Glomerular endothelial cell (primary cell): Measurements from ENCODE around the gene KCNJ5. TPM values are rescaled to one million over a fixed set of nuclear protein-coding genes. Genes with fewer than 3 reads are reported as not detected.

Experiments used
- DNase-seq: peaks from one replicate; pipeline ENCODE4 v3.0.0-alpha.2; 2011; ENCODE audit warnings: low read depth, low spot score; ENCODE audit errors: extremely low read depth
- total RNA-seq: library from RNA; depleted of rRNA; stranded (reverse); fragments of >200 nt; gene quantifications from 2 replicates; pipeline ENCODE4 v1.2.3, GENCODE V29; 2015

KCNJ5 gene
- total RNA-seq, 1 donor from 2014 or later: 0.41 TPM

DNA sequence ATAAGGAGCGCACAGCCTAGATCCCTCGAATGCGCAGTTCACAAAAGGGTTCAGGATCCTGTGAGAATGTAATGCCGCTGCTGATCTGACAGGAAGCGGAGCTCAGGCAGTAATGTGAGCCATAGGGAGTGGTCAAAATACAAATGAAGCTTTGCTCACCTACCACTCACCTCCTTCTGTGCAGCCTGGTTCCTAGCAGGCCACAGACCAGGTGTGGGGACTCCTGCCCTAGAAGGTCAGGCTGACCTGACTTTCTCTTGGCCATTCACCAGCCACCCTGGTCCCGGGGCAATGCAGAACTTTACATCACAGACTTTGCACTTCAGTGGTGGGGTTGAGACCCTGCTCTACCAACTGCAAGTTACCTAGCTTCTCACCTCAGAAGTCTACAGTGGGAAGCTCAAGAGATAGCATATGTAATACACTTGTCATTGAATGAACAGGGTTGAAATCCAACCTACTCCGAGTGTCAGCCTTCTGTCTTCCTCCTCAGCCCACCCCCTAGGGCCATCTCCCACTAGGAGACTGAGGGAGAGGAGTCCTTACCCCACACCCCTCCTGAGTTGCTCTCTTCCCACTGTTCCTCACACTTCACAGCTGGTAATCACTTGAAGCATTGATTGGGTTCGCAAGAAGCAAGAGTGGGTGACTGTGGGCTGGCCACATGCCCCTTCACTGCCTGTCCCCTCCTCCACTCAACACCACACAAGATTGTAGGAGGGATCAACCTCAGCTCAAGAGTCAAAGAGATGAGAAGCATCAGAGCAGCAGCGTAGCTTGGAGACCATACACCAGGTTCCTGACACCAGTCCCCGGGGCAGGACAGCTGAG is 22.1 kb upstream of the KCNJ5 start:
- DNase-seq: no peak

DNA sequence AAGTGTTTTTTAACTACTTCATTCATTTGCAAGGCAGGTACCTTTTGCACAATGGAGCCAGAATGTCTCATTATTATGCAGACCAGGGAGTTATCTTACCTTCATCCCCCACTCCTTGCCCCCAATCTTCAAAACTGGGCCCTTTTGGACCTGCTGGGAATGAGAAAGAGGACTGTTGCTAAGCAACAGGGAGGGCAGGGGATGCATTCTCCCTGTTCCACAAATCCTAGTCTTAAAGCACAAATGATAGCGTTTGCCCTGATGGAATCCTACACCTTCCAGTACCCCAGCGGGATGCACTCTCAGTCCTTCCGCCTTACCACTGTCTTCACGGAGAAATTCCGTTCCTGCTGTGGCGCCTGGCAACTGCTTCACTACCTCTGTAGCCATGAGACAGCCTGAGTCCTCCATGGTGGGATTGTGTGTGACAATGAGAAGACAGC is 20.0 kb upstream of the KCNJ5 start:
- DNase-seq: no peak

DNA sequence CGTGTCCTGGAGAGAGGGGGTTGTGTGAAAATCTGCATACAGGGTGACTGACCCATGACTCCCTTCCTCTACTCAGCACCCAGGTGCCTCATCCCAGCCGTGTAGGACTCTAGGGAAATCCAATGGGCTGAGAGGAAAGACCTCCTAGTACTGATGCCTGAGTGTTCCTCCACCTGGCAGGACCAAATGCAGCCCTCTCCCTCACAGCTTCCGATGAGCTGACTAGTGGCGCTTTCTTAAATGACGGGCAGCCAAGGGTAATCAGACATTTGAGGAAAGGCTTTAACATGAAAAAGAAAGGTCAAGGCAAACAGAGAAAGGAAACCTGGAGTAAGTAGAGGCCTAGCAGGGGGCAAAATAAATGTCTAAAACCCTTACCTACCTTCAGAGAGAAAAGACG is 19.1 kb upstream of the KCNJ5 start:
- DNase-seq: no peak

DNA sequence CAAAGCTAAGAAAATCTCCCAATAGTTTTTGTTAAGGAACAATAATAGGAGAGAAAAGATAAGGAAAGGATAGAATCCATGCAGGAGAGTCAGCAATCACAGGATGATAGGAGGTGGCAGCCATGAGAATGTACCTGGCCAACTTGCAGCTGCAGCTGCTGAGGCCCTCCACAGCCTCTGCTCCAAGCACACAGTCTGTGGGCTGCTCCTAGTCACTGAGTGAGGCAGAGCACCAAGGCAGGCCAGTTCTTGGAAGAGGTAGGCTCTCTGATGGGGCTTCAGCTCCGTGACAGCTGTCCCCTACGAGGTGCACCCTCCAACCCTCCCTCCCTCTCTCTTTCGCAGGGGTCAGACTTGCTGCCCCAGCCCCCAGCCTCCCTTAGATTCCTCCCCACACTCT is 18.6 kb upstream of the KCNJ5 start:
- DNase-seq: no peak

DNA sequence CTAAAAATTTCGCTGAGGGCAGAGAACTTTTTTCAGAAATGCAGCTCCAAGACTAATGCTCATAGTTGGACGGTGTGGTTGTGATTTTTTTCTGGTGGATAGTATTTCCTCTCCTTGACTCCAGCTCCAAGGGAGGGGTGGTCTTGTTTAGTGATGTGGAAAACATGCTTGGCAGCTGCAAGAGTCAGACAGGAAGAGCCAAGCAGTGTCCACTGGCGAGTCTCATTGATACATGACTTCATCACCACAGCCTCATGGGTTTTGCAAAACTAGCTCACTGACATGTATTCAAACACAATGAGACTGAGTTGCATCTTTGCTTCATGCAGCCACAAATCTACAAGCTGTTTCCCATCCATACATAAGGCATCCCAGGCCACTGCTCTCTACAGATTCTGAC is 16.7 kb upstream of the KCNJ5 start:
- DNase-seq: no peak

DNA sequence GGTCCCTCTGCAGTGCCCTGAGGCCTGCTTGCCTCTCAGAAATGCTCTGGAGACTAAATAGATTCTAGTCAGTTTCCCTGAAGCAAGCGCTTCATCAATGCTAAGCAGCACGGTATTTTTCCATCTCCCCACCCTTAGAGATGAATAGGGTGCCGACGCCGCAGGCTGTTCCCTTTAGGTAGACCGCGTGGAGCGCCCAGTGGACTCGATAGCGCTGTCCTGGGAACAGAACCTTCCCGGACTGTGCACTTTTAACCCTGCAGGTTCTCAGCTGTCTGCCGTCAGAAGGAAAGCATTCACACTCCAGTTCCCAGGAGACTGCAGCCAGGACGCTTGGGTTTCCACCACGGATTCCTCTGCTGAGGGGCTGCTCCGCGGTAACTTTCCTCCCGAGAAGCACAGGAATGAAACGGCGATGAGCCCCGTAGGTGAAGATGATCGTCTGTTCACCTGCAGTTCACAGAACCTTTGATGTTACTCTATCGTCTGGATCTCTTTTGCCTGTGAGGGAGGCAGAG is 15.0 kb upstream of the KCNJ5 start:
- DNase-seq: no peak

DNA sequence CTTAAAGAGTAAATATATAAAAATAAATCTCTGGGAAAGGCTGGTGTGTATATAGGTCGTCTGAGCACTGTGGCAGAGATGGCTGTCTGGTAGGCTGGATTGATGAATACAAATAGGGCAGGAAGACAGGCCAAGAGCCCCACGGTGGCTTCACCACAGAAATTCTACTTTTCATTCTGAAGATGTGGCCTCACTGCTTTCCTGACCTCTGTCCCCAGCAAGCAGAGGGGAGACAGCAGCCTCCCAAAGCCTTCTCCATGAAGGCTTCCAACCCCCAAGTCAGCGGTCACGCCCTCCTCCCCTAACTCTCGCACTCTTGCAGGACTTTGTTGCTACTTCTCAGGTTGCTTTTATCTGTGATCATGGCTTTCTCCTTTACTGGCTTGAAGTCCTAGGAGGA is 13.4 kb upstream of the KCNJ5 start:
- no peak for DNase-seq

DNA sequence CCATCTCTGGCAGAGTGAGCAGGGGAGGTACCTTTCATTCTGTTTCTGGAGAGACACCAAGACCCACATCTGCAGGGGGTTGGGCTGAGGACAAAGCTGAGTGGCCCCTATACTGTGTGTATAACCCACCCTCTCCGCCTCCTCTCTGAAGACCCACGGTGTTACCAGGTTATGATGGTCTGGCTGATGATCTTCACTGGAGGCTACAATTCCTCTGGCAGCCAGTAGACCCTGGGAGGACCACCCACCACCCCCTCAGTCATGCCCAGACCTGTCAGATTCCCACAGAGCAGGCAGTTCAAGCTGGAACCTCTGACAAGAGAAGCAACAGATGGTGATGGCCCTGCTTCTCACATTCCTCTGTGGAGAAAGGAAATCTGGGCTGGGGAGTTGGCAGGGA is 12.7 kb upstream of the KCNJ5 start:
- DNase-seq: no peak

DNA sequence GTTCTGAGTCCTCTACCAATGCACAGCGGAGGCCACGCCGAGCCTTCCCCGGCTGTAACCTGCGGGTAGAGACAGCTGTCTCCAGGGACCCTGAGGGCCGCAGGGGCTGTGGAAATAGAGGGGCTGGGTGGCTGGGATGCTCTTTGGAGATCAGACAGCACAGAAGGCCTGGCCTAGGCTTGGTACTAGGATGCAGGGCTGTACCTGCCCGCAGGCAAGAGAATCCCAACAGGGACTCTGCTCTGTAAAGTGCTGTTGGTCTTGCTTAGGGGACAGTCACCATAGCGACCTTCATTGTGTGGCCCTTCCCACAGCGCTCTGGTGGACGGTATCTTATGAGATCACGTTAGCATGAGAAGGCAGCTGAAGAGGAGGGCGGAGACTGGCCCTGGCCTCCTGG is 11.3 kb upstream of the KCNJ5 start:
- DNase-seq: no peak

DNA sequence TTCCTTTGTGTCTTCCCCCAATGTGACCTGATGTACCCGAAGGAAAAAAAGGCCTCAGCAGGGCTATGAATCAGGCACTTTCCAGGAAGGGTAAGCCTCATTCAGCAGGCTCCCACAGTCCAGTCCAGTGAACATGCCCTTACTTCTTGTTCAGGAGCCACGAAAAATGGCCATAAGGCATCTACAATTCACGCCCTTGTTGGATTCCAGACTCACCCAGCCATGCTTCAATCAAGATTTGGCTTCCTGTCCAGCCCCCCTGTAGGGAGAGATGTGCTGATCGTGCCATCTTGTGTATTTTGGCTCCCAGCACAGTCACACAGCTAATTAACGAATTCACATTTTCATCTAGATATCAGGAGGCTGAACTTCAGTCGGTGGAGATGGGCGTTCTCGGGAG is 9.9 kb upstream of the KCNJ5 start:
- no peak for DNase-seq

DNA sequence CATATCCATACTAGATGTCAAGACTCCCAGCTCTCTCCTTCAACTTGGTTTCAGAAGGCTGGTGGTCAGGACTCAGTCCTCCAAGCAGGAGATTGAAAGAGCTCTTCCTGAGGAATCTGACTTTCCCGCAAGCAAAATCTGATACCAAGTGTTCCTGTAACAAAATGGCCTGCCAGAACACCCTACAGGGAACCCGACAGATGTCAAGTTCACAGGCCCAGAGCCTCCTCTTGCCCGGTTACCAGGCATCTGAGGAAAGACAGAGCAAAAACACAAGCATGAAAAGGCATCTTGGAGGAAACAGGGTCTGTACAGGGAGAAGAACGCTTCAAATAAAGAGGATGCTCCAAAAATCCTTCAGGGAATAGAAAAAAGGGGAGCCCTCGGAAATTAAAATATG is 8.7 kb upstream of the KCNJ5 start:
- DNase-seq: no peak

DNA sequence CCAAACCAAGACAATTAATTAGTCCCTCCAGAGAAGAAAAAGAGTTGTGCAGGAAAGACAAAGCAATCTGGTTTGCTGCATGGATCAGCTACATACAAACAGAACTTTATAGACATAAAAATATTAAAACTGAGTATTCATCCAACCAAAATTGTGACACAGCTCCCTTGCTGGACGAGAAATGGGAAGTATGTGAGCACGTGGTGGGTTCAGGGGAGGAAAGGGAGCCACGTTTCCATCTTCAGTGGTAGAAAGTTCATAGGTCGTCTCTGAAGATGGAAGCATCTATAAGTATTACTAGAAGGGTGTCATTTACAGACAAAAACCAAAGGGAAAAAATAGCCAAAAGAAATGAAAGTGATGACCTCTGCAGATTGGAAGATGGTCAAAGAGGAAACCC is 7.1 kb upstream of the KCNJ5 start:
- DNase-seq: no peak

DNA sequence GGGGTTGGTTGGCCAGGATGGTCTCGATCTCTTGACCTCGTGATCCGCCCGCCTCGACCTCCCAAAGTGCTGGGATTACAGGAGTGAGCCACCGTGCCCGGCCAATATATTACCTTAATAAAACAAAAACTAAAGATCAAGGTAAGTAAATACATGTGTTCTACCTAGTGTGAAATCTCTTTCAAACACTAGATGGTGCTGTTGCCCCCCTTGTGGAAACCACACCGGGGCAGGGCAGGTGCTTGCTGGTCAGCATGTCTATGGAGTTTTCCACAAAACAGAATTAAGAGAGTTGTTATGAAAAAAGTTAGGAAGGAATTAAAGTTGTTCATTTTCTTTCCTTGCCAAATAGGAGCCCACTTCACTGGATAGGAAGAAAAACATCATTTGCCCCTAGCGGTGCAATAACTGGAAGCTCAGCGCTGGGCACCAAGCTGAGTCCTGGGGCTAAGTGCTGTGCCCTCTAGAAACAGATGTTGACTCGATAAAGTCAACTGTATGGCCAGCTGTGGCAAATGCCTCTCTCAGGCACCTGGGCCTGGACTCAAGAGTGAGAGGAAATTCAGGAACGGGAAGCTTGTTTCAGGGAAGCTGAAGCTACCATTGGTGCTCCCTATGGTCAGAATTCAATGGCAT is 6.3 kb upstream of the KCNJ5 start:
- DNase-seq: no peak

DNA sequence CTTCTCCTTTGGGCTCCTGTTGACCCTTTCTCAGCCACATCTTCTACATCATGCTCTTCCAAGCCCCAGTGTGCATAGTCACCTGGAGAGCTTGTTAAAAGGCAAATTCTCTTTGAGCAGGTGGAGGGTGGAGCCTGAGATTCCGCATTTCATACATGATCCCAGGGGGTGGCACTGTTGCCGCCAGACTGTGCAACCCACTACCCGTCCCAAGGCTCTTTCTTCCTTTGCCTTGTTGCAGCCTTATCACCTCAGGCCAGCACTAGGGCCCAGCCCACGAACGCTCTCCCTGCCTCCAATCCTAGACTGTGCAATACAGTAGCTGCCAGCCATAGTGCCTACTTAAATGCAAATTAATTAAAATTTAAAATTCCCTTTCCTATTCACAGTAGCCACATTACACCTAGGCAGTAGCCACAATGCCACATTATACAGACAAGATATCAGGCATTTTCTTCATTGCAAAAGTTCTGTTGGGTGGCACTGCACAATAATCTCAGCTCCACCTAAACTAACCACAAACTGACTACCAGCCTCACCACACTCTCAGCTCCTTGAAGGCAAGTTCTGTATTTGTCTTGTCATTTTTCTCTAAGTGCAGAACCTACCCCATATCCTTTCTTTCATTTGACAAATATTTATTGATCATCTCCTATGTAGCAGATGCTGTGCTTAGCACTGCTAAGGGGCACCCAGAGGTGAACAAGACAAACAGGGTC is 4.6 kb upstream of the KCNJ5 start:
- DNase-seq: no peak

DNA sequence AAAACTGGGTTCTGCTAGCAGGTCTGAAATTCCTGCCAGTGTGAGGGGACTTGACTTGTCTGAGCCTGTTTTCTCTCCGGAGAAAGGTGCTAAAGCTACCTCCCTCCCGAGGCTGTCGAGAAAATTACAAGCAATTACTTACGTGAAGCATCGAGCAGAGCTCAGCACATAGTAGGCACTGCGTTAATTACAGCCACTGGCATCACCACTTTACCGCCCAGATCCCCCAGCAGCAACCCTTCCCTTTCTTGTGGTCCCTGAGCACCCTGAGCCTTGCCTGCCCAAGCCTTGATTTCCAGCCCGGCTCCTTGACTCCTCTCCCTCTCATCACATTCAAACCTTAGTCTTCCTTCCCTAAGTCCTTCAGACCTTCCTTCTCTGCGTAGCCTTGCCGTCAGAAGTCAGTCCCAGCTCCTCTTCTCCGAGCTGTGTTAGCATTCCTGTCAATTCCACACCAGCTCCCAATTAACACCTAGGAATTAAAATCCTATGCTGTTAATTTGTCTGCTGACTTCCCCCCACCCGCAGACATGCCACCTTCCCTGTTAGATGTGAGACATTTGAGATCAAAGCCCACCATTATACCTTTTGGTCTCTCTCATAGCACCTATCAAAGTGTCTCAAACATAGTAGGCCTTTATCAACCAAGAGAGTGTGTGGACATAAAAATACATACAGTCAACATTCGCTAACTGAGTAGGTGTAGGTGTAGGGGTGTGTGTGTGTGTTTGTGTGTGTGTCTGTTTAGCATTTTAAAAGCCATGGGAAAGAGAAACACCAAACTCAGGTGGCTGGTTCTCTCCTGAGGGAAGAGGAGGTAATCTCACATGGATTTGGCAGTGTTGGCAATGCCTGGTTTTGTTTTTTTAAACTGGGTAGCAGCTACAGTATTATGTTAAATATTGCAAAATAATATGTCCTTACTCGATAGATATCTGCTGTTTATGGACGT is 2.8 kb upstream of the KCNJ5 start:
- DNase-seq: no peak

DNA sequence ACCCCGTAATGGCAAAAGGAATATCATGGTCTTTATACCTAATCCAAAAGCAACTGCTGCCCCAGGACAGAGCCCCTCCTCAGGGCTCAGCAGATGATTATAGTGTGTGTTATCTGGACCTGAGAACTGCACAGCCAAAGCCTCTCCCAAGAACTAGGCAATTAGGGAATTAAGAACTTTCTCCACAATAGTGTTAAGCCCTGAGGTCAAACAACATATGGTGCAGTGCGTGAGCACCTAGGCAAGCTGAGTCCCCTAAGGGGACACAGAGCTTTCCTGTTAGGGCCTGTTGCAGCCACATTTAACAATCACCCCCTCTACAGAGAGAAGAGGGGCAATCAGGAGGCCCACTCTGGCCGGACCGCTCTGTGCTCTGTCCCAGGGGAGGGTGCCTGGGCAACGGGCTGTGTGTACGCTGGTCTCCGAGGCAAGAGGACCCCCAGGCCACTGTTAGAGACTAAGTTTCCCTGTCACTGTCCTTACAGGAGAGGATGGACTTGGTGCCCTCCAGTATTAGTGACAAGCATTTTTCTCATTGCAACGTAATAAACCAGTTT is 1.4 kb upstream of the KCNJ5 start:
- DNase-seq: no peak

DNA sequence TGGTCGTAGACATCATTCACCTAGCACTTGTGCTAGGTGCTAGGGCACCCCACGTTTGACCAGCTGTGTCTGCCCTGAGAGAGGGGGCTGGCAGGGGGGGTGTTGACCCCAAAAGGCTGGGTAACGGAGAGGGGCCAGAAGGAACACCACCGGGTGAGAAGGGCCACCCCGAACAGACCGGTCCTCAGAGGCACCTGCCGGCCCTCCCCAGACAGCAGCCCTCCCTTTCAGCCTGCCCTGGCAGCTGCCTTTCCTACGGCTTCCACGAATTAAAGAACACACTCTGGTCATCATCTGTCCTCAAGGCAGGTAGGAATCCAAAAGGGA is 977 bp upstream of the KCNJ5 start:
- DNase-seq: no peak

DNA sequence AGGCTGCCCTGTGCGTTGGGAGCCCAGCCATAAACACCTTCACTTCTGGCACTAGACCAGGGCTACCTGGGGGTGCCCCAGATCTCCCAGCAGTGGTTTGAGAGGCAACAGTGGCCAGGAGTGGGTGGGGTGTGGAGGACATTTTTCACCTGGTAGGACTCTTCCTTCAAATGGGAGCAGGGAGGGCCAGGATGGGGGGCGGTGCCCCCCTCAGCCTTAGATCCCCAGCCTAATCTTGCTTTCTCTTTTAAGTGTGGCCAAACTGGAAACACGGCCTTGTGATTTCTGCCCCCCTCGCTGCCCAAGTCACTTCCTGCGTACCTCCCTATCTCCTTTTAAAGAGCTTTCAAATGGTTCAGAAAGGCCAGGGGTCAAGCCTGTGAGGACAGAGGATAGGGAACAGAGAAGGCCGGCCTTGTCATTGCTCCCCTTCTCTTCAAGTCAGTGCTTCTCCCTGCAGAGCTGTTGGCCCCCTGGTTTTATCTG is 800 bp downstream of the KCNJ5 start:
- no peak for DNase-seq

DNA sequence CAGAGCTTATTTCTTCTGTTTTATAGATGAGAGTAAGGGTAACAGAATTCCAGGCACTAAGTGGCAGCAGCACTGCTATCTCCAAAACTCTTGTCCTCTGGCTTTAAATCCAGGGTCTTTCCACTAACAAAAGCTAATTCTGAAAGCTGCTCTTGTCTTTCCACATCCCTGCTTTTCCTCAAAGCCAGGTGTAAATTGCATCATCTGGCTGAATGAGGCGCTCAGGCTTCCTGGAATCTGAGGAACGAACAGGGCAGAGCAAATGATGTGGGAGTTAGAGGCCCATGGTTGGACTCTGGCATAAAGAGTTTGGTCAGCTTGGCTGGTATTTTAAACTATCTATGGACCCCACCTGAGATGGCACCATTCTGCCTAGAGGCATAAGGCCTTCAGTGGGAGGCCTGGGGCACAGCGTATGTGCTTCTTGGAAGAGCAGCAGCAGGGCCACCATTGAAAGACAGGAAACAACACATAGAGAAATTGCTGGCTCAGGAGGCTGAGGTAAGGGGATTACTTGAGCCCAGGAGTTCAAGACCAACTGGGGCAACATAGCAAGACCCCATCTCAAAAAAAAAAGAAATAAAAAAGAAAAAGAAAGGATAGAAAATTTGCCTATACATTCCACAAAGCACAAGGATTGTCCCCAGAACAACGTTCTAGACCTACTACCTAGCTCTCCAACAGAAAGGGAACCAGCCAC is 1.9 kb downstream of the KCNJ5 start:
- no peak for DNase-seq
